GM18507 (cell line): ENCODE measurements around the gene PLA2G4F.

ENCODE experiments used
- DNase-seq: peaks from one replicate; pipeline ENCODE4 v3.0.0; 2011; ENCODE audit warnings: low read depth; ENCODE audit not compliant: insufficient read length; ENCODE audit errors: extremely low spot score
- FAIRE-seq: peaks from 2 replicates; lab custom pipeline; 2011; peaks lifted over from hg19 to GRCh38; lab: Jason Lieb, UNC

Gene PLA2G4F

GRCh38 chr15:42166225-42166940, 9.9 kb upstream of the PLA2G4F start:
- FAIRE-seq = no peak
- DNase-seq = no peak

- DNase-seq = no peak
- no peak for FAIRE-seq
Measured at GRCh38 chr15:42165106-42165505, 8.7 kb upstream of the PLA2G4F start.

DNA sequence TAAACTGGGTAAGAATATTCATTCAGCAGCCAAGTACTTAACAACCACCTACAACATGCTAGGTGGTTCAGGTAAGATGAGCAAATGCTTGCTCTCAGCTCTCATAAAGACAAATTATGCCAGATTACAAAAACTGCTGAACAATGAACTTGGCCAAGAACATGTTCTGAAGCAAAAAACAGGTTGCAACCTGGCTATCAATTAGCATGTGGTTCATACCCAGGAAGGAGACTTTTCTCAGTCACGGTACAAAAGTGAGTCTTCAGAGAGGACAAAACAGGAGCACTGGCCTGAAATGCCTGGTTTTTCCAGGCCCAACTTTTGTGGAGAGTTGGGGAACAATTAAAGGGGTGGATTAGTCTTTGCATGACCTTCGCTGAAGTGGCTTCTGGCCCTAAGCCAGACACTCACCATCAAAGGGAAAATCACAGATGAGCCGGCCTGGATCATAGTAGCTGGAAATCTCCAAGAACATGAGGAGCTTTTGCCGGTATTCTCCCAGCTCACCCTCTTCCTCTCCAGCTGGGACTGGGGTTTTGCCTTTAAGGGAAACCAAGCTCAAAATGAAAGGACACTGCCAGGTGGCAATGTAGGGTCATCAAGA, 7.6 kb upstream of the PLA2G4F start:
- FAIRE-seq (no peak), DNase-seq (no peak)

DNA sequence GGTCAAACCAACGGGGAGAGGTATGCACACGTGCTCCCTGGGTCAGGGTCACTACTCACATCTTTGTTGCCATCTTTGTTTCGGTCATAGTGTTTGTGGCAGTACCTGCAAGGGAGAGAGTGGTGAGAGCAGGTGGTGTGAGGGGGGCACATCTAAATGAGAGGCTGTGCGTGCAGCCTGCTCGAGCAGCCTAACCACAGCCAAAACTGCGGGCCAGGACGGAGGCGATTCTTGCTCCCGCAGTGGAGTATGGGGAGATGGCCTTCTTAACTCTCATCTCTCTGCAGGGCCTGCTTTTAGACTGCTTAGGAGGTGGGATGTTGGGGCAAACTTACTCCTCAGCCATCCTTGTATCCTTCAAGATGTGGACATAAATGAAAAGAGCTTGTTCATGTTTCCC, 6.9 kb upstream of the PLA2G4F start:
- no peak for DNase-seq
- FAIRE-seq = no peak

GRCh38 chr15:42160136-42160535, 3.7 kb upstream of the PLA2G4F start:
- FAIRE-seq = no peak
- DNase-seq = no peak

- DNase-seq (no peak), FAIRE-seq (no peak)
Measured at GRCh38 chr15:42159381-42160015, 3.1 kb upstream of the PLA2G4F start.

DNA sequence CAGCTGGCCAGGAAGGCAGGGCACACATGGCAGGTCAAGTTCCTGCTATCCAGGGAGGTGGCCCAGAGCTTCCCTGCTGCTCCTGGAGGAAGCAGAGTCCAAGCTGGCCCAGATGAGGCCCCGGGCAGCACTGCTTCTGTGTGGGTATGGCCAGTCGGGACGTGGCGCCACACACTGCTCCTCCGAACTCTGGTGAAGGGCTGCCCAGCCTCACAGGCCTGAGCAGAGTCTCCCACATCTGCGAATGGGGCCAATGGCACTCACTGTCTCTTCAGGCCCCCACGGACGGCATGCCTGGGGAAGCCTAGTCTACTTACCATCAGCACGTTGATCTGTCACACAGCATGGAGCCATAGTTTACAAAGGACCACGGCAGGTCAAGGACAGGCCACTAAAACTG, 2.5 kb upstream of the PLA2G4F start:
- DNase-seq = no peak
- no peak for FAIRE-seq

GRCh38 chr15:42157981-42158765, 1.7 kb upstream of the PLA2G4F start:
- DNase-seq = no peak
- no peak for FAIRE-seq

GRCh38 chr15:42157381-42157780, 945 bp upstream of the PLA2G4F start:
- DNase-seq (no peak), FAIRE-seq (no peak)

GRCh38 chr15:42155546-42156242, 742 bp downstream of the PLA2G4F start:
- no peak for DNase-seq
- FAIRE-seq = no peak

DNA sequence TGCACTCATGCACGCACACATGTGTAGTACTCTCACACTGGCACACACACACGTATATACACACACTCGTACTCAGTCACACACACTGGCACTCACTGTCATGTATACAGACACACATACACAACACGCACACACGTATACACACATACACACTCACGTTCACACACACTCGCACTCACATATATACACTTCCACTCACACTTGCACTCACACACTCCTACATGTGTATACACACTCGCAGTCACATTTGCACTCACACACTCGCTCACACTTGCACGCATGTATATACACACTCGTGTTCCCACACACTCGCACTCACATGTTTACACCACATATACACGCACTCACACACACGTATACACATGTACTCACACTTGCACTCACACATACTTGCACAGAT, 1.5 kb downstream of the PLA2G4F start:
- no peak for FAIRE-seq
- no peak for DNase-seq

- DNase-seq = no peak
- no peak for FAIRE-seq
Measured at GRCh38 chr15:42154212-42154941, 2.1 kb downstream of the PLA2G4F start.

DNA sequence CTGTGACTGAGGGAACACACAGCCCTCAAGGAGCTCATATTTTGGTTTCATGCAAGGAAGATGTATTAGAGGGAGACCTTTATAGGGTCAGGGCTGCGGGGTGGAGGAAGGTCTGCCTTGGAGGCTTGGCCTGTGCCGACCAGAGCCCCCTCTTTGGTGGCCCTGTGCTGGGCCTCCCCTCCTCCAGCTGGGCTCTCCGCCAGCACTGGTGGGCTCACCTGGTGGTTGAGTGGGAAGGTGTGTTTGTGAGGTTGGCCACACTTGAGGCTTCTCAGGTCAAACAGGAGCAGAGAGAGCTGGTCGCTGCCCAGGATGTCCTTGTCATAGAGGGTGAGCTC, 2.6 kb downstream of the PLA2G4F start:
- DNase-seq = no peak
- no peak for FAIRE-seq

GRCh38 chr15:42152921-42153698, 3.3 kb downstream of the PLA2G4F start:
- DNase-seq (no peak), FAIRE-seq (no peak)

DNA sequence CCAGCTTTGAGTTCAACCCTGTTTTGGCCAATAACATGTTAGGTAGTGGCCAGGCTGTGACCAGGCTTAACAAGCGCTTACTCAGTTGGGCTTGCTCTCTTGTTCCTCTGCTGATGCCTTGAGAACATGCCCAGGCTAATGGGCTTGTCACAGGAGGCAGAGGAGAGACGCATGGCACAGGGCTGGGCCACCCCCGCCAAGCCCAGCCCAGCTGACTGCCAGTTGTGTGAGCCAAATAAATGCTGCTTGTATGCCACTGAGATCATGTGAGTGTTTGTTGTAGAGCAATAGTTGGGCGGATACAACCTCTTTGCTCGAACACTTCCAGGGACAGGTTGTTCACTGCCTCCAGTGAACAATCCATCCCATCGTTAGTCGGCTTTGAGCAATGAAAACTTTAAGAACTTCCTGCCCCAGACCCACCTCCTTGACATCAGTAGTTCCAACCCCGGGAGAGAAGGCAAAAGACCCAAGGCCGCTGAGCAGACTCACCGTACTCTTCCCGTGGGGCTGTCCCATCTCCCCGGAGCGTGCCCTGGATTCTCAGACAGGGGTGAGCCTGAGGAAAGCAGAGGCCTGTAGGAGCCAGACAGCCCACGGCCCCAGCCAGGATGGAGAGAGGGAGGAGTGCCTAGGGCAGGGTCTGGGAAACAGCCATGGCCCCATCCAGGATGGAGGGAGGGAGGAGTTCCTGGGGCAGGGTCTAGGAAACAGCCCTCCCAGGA, 4.1 kb downstream of the PLA2G4F start:
- FAIRE-seq = no peak
- no peak for DNase-seq

DNA sequence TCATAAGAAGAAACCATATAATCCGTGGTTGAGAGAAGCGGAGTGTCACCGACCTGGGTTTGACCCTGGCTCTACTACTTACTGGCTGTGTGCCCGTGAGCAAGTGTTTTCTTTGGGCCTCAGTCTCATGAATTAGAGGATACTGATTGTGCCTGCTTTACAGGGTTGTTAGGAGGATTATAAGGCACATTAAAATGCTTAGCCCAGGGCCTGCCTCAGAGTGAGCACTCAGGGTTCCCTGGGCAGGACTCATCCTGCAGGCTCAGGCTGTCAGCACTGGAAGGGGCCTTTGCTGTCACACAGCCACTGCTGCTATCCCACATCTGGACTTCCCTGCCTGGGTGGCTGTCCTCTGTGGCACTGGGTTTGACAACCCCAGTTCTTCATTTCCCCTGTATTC, 4.7 kb downstream of the PLA2G4F start:
- DNase-seq (no peak), FAIRE-seq (no peak)

DNA sequence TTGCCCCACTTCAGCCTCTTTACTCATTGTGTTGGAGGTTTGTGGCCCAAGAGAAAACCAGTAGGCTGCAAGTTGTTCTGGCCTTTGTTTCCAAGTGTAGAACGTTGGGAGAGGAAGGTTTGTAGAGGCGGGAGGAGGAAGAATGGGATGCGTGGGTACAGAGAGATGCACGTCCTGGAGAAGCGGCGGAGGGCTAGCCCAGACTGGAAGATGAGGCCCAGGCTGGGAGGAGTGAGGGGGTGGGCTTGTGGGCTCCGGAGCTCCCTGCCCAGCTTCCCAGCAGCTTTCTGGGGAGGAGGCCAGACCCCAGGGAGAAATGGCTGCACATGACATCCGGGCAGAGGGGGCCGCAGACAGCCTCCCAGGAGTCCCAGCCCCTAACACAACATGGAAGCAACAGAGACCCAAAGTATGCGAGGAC, 5.3 kb downstream of the PLA2G4F start:
- FAIRE-seq (no peak), DNase-seq (no peak)
